Colon (tissue), 2 donors: ENCODE measurements around the gene MB.
"Not testable (repeated sequence)": the region's sequence is repeated elsewhere in the genome, so short reads cannot be mapped to it uniquely, and the experiment has no call there.

Experiments used
- FAIRE-seq: peaks from 2 replicates; lab custom pipeline; 2012; peaks lifted over from hg19 to GRCh38; lab: Jason Lieb, UNC
- donor health status: control.
- donor health status: control.

The MB gene

GRCh38 chr22:35637254-35637653 lies 20.1 kb upstream of the MB start:
- no peak for FAIRE-seq

GRCh38 chr22:35634943-35635540 lies 17.9 kb upstream of the MB start:
- no peak for FAIRE-seq

DNA sequence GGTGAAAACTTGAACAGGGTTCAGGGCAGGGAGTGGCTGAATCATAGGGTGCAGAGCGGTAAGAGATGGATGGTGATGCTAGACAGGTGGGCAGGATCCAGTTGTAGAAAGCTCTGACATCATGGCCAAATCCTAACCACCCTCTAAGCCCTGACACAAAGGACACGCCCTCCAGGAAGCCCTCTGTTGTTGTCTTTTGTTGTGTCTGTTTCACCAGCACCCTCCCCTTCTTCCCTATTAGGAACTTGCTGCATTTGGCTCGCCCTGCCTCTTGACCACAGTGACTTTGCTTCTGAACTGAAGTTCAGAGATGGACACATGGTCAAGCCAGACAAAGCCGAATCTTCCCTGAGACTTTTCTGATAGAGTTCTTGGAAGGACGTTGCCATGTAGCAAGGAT lies 16.9 kb upstream of the MB start:
- no peak for FAIRE-seq

DNA sequence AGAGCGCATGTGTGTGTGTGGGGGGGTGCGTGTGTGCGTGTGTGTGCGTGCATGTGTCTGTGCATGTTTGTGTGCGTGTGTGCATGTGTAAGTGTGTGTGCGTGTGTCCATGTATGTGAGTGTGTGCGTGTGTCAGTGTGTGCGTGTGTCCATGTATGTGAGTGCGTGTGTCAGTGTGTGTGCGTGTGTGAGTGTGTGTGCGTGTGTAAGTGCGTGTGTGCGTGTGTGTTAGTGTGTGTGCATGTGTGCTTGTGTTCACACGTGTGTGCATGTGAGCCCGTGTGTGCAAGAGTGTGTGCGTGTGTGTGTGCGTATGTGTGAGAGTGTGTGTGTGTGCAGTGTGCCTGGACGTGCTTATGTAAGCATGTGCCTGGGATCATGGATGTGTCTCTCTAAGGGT lies 16.4 kb upstream of the MB start:
- FAIRE-seq, result no peak

DNA sequence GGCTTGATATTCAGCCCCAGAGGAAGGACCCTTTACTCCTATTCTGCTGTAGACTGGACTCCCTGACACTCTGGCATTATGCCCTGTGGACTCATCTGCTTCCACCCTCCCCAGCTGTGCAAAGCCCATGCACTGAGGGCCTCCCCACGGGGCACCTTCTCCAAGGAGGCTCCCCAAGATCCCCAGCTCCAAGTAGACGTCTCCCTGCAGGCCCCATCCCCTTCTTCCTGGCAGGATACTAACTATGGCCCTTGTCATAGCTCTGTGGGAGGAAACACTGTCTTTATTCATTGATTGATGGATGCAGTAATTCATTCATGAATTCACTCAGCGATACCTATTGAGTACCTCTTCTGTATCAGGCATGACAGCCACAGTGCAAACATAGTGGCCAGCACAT lies 15.8 kb upstream of the MB start:
- no peak for FAIRE-seq

- FAIRE-seq, result no peak
These were observed 14.5 kb upstream of the MB start for GRCh38 chr22:35631597-35631996.

DNA sequence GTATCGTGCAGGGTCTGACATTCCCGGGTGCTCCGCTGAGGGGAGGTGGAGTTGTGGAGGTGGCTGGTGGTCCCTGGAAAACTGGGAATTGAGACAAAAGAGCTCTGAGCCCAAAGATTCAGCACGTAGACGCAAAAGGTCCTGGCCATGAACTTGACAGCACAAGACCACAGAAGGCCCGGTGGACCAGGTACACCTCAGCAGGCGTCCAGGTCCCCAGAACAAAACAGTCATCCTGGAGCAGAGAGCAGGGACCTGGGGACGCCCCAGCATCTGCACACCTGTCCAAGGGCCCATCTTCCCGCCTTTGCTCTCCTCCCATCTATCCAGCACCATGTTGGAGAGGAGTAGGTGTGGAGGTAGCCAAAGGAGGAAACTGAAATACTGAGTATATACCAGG lies 13.8 kb upstream of the MB start:
- FAIRE-seq, result no peak

DNA sequence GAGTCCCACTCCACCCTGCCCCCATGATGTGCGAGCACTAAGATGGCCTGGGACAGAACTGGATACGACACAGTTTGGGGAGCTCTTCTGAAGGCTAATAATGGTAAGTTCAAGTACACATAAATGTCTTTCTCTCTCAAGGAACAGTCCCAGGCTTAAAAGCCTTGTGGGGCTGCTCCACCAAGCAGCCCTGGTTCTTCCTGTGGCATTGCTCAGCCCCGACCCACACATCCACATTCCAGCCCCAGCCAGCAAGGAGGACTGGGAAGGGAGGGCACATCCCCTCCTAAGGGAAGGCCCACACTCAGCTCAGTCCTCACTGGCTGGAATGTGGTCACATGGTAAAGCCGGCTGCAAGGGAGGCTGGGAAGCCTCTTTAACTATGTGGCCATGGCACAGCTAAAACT lies 13.3 kb upstream of the MB start:
- no peak for FAIRE-seq

DNA sequence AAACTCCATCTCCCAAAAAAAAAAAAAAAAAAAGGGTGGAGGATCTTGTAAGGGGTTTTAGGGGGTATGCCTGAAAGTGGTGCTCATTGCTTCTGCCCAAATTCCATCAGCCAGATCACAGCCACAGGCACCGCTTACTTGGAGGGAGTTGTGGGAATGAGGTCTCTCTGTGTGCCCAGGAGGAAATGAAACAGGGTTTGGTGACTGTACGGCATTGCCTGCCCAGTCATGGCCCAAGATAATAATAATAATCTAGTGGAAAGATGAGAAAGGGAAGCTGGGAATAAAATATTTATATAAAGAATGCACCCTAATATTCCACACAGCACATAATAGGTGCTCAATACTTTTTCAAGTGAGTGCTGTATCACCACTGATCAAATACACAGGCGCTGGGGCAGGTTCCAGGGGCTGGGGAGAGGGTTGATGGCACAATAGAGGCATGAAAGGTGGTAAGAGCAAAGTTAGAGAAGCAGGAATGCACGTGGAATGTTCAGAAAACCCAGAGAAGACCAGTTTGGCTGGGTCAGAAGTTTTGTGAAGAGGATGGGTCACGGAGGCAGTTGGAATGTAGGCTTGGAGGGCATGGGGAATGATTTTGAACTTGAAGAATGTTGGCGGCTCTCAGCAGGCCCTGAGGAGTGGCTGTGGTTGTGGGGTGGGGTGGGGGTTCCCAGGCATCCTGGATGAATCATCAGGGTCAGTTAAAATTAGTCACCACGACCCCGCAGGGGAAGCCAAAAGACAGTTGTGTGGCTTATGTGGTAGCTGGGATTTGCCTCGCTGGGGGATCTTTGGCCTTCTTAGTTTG lies 12.5 kb upstream of the MB start:
- no peak for FAIRE-seq

DNA sequence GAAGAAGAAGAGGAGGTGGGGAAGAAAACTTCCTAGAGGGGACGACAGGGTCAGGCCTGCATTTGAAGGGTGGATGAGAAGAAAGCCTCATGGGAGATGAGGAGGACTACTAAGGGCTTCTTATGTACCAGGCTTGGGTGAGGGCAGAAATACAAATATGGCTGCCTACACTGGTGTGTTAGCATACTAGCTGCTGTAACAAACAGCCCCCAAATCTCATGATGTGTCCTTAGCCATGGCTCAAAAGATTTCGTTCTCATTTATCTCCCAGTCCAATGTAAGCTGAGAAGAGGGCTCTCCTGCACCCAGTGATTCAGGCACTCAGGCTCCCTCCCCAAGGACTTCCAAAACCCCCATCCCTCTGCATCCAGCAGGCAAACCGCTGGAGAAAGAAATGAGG lies 11.6 kb upstream of the MB start:
- FAIRE-seq, result no peak

DNA sequence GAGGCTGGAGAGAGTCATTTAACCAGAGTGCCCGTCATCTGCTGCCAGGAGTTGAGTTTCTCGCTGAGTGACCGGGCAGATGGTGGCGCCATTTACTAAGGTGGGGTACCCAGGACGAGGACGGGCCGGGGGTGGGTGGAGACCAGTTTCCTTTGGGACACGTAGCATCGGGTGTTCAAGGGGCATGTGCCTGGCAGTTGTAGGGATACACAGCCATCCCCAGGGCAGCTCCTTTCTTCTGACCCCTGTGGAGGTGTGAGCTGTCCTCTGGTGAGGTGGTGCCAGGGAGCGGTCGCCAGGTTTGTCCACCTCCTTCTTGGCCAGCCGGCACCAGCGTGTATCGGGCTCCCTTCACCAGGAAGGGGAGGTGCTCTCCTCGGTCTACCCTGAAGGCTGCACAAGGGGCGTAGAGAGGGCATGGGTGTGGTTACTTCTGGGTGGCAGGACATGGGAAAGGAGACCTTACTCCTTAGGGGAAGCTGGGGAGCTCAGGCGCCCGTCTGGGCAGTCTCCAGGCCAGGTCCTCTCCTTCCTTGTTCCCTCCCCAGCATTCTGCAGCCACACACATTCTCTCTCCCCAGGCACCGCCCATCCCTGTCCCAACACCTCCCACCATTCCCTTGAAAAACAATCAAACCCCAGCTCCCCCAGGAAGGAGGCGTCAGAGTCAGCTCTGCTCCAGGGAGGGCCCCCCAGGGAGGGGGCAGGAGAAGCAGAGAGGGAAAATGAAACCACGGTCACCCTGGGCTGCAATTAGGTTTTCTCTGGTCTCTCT lies 10.3 kb upstream of the MB start:
- FAIRE-seq, result no peak

GRCh38 chr22:35625763-35626432 lies 8.8 kb upstream of the MB start:
- no peak for FAIRE-seq

GRCh38 chr22:35624547-35624946 lies 7.4 kb upstream of the MB start:
- FAIRE-seq, result no peak

- FAIRE-seq, result not testable (repeated sequence)
These were observed 6.8 kb upstream of the MB start for GRCh38 chr22:35623885-35624284.

DNA sequence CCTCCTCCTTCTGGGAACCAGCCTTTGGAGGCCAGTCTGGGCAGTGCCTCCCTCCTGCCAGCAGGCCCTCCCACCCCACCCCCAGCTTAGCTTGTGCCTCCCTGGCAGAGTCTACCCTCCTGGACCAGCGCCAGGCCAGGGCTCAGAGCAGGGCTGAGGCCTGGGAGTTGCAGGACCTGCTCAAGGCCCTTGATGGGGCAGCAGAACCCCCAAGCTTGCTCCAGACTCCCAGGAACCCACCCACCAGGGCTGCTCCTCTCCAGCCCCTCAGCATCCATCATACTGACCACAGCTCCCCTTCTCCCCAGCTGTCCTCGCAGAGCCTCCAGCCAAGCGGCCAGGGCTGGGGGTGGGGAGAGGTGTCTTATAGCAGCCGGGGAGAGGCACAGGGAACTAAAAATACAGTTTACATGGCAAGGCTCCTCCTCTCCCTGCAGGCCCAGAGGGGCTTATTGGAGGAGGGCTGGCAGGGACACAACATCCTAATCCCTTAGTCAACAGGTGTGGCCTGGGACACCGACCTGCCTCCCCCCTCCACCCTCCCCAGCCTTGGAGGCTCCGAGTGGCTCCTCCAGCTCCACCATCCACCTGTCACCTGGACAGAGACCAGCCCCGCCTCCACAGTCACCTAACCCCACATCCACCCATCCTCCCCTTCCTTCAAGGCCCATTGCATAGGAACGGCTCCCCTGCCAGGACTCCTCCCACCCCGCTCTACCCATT lies 5.2 kb upstream of the MB start:
- no peak for FAIRE-seq

DNA sequence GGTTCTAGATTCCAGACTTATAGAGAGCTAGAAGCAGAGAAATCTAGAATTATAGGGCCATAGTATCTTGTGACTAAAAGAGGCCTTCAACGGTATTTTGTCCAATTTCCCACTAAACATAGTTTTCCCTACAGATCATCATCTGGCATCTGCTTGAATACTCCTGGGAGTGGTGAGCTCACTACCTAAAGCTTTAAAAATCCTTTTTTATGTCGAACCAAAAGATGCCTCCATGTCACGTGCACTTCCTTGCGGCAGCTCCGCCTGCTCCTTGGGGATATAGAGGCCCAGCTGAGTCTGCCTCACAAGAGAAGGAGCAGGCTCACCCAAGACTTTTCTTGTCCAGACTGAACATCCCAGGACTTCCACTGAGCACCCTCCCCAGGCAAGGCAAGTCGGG lies 4.3 kb upstream of the MB start:
- FAIRE-seq, result no peak

DNA sequence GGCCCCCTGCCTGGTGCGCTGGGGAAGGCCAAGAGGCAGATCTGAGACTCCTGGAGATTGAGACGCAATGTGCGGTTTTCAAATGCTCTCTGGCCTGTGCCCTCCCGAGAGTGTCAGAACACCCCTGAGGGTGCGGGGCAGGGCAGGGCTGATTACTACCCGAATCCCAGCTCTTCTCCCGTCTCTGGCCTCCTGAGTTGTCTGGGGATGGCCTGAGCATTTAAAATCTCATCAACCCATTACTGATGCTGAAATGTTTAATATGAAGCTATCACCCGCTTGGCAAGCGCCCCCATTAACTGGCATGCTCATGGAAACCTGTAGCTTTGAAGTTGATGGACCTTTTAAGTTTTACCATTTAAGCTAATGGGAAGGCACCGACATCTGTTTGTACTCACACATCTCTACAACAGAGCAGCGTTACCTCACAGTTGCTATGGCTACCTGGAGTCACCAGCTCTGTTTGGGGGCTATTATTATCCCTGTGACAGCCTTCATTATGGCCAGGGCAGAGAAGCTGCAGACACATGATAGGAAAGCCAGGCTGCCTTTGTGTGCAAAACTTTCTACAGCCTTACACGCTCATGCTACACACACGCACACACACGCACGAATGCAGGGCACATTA lies 3.6 kb upstream of the MB start:
- FAIRE-seq, result no peak

DNA sequence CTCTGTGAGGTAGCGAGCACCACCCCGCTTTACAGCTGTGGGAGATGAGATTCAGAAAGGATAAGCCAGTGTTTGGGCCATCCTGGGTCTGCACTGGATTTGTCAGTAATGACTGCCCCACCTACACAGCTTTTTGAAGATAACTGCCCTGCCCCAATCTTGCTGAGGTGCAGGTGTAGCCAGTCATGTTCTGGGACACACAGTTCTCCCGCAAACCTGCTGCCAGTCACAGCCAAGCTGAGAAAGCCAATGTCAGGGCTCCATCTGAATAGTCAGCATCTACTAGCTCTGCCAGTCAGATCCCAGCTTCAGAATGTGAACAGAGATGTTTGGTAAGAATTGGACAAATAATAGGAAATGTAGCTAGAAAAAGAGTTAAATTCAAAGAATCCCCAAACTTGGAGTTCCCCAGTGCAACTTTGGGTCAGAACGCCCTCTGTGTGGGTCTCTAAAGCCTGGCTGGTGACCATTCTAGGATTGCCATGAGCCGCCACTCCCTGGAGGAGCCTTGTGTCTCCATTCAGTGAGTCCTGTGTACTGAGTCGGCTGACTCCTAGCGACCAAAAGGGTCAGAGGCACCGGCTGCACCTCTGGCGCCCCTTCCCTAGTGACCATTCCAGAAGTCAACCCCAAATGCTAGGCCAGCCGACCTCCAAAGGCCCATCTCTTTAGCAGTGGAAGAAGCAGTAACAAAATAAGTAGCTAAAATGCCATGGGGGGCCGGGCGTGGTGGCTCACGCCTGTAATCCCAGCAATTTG lies 2.4 kb upstream of the MB start:
- no peak for FAIRE-seq

GRCh38 chr22:35618427-35619223 lies 1.5 kb upstream of the MB start:
- FAIRE-seq, result no peak

DNA sequence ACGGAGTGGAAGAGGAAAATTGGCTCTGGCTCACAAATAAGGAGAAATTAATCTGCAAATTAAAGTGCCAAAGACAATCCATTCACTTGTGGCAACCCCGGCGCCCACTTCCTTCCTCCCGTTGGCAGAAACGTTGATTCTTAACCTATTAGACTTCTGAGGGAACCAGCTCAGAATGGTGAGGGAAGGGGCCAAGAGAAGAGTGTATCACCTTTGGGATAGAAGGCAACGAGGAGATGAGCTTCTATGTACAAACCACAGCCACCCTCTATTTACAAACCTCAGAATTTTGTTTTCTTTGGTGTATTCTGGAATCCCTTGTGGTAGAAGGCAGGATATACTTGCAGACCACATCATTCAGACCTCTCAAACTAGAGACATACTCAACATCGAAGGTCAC lies 1.1 kb downstream of the MB start:
- FAIRE-seq, result no peak
